ENCODE measurements around the gene CLCC1. TPM values are rescaled to one million over a fixed set of nuclear protein-coding genes. Genes with fewer than 3 reads are reported as not detected.
"Not testable (repeated sequence)": the region's sequence is repeated elsewhere in the genome, so short reads cannot be mapped to it uniquely, and the experiment has no call there.

The CLCC1 gene
- 27.6 TPM for total RNA-seq
- long read RNA-seq, full-length matches to known transcripts, result 2 of 17 reads
- long read RNA-seq, partial matches to known transcripts, result 0 of 17 reads
- long read RNA-seq, other reads (novel, unspliced or antisense), result 15 of 17 reads

GRCh38 chr1:108963052-108963686 is at the start of gene CLCC1:
Gene CLCC1, minus strand, starts transcription at chr1:108963484. Its CDS starts 13,047 bp downstream, at chr1:108950437.
- ATAC-seq, result peak; percentile 97
- intact Hi-C loops (cut with DNase I), result loop anchor here (5.0 kb wide), 1 partner anchor 149 kb away; the partner anchor contains the start of gene ELAPOR1

GRCh38 chr1:109011335-109011734 is 48.1 kb upstream of the CLCC1 start:
- intact Hi-C loops (cut with DNase I), result no loop called here
- no peak for ATAC-seq
- DNase-seq (ENCODE audit: missing footprints), result no peak

More at GRCh38 chr1:108963052-108963686, at the start of gene CLCC1:
- DNase-seq (ENCODE audit: missing footprints), result peak; percentile 96

- DNase-seq (ENCODE audit: missing footprints); ATAC-seq; intact Hi-C loops (cut with DNase I): not testable (repeated sequence)
Measured at GRCh38 chr1:108996622-108997021, 33.3 kb upstream of the CLCC1 start.

GRCh38 chr1:108983114-108983513 is 19.8 kb upstream of the CLCC1 start:
- DNase-seq (ENCODE audit: missing footprints) (no peak), ATAC-seq (no peak)
- intact Hi-C loops (cut with DNase I), result no loop called here

- ATAC-seq, result no peak
- intact Hi-C loops (cut with DNase I), result no loop called here
- DNase-seq (ENCODE audit: missing footprints), result no peak
Measured at GRCh38 chr1:108976658-108977057, 13.4 kb upstream of the CLCC1 start.

- no peak for ATAC-seq
- DNase-seq (ENCODE audit: missing footprints), result no peak
- intact Hi-C loops (cut with DNase I), result no loop called here
Measured at GRCh38 chr1:108972951-108973350, 9.7 kb upstream of the CLCC1 start.

- DNase-seq (ENCODE audit: missing footprints), result no peak
- no peak for ATAC-seq
- intact Hi-C loops (cut with DNase I), result no loop called here
Measured at GRCh38 chr1:108969346-108969745, 6.1 kb upstream of the CLCC1 start.

- no peak for DNase-seq (ENCODE audit: missing footprints)
- ATAC-seq, result no peak
- intact Hi-C loops (cut with DNase I), result loop anchor here (5.0 kb wide), 1 partner anchor 150 kb away; the partner anchor contains the start of gene ELAPOR1
Measured at GRCh38 chr1:108962681-108963051, 618 bp downstream of the CLCC1 start.

GRCh38 chr1:108961752-108962486 is 1.4 kb downstream of the CLCC1 start:
- intact Hi-C loops (cut with DNase I), result loop anchor here (5.0 kb wide), 1 partner anchor 150 kb away; the partner anchor contains the start of gene ELAPOR1
- DNase-seq (ENCODE audit: missing footprints) (no peak), ATAC-seq (no peak)

- ATAC-seq, result no peak
- intact Hi-C loops (cut with DNase I), result loop anchor here (5.0 kb wide), 1 partner anchor 151 kb away; the partner anchor contains the start of gene ELAPOR1
- DNase-seq (ENCODE audit: missing footprints), result no peak
Measured at GRCh38 chr1:108961198-108961597, 2.1 kb downstream of the CLCC1 start.

- intact Hi-C loops (cut with DNase I), result loop anchor here (5.0 kb wide), 1 partner anchor 152 kb away; the partner anchor contains the start of gene ELAPOR1
- ATAC-seq, result no peak
- no peak for DNase-seq (ENCODE audit: missing footprints)
Measured at GRCh38 chr1:108960719-108961118, 2.6 kb downstream of the CLCC1 start.

GRCh38 chr1:108957888-108958287 is 5.4 kb downstream of the CLCC1 start:
- DNase-seq (ENCODE audit: missing footprints), result no peak
- ATAC-seq, result no peak
- intact Hi-C loops (cut with DNase I), result no loop called here

- intact Hi-C loops (cut with DNase I), result no loop called here
- ATAC-seq (no peak), DNase-seq (ENCODE audit: missing footprints) (no peak)
Measured at GRCh38 chr1:108955881-108956280, 7.4 kb downstream of the CLCC1 start.

- ATAC-seq (no peak), DNase-seq (ENCODE audit: missing footprints) (no peak)
- intact Hi-C loops (cut with DNase I), result no loop called here
Measured at GRCh38 chr1:108955111-108955510, 8.2 kb downstream of the CLCC1 start.

GRCh38 chr1:108953452-108953851 is 9.8 kb downstream of the CLCC1 start:
- intact Hi-C loops (cut with DNase I), result no loop called here
- no peak for DNase-seq (ENCODE audit: missing footprints)
- ATAC-seq, result no peak

- DNase-seq (ENCODE audit: missing footprints), result no peak
- ATAC-seq, result no peak
- intact Hi-C loops (cut with DNase I), result no loop called here
Measured at GRCh38 chr1:108951242-108951641, 12.0 kb downstream of the CLCC1 start.

GRCh38 chr1:108949044-108949443 is 14.2 kb downstream of the CLCC1 start:
- intact Hi-C loops (cut with DNase I), result no loop called here
- DNase-seq (ENCODE audit: missing footprints), result no peak
- ATAC-seq, result no peak

- ATAC-seq (no peak), DNase-seq (ENCODE audit: missing footprints) (no peak)
- intact Hi-C loops (cut with DNase I), result no loop called here
Measured at GRCh38 chr1:108947871-108948525, 15.3 kb downstream of the CLCC1 start.

- intact Hi-C loops (cut with DNase I), result no loop called here
Measured at GRCh38 chr1:108936170-108936569, 27.1 kb downstream of the CLCC1 start.

More at GRCh38 chr1:108936170-108936569, 27.1 kb downstream of the CLCC1 start:
- ATAC-seq, result no peak
- DNase-seq (ENCODE audit: missing footprints), result no peak
